HL-60 (cell line): ENCODE data around the gene GPC4.

Experiments used
- DNase-seq, 2 experiments: peaks; one replicate each; pipeline ENCODE4 v3.0.0-alpha.2; 2010 to 2020; ENCODE audit warnings: low read depth in 1 of 2, low spot score in 1 of 2
- H3K27ac ChIP-seq: fragments of 250-450 bp; sonication (Bioruptor Pico); replicated peaks from 2 replicates; pipeline ENCODE4 v1.5.1; 2020; ENCODE audit warnings: mild to moderate bottlenecking, moderate library complexity
- H3K27me3 ChIP-seq: fragments of 250-450 bp; sonication (Bioruptor Pico); 2 replicates; pipeline ENCODE4 v1.5.1; 2021; ENCODE audit warnings: mild to moderate bottlenecking, moderate library complexity; ENCODE audit not compliant: insufficient read depth, poor library complexity, severe bottlenecking
- H3K4me3 ChIP-seq: replicated peaks from 2 replicates; pipeline ENCODE4 v1.5.1; 2011; ENCODE audit warnings: mild to moderate bottlenecking, control low read depth, low read length; ENCODE audit not compliant: insufficient read depth
- GABPA ChIP-seq: IDR thresholded peaks from 2 replicates; pipeline ENCODE4 v1.6.1; 2012; ENCODE audit warnings: low read depth
- POLR2AphosphoS5 ChIP-seq: IDR thresholded peaks from 2 replicates; pipeline ENCODE4 v1.6.1; 2012; ENCODE audit warnings: low read depth
- SPI1 ChIP-seq: IDR thresholded peaks from 2 replicates; pipeline ENCODE4 v1.6.1; 2012; ENCODE audit warnings: low read depth, mild to moderate bottlenecking, borderline replicate concordance
- TF ChIP-seq, protein P1 (sequence below): IDR thresholded peaks from one replicate; pipeline ENCODE4 v1.5.1; 2011; ENCODE audit warnings: low read length, control low read depth, inconsistent platforms; ENCODE audit not compliant: insufficient read depth
- TF ChIP-seq, protein P2 (sequence below): IDR thresholded peaks from 2 replicates; pipeline ENCODE4 v1.6.1; 2012; ENCODE audit warnings: low read depth; ENCODE audit not compliant: insufficient replicate concordance

The GPC4 gene

DNA sequence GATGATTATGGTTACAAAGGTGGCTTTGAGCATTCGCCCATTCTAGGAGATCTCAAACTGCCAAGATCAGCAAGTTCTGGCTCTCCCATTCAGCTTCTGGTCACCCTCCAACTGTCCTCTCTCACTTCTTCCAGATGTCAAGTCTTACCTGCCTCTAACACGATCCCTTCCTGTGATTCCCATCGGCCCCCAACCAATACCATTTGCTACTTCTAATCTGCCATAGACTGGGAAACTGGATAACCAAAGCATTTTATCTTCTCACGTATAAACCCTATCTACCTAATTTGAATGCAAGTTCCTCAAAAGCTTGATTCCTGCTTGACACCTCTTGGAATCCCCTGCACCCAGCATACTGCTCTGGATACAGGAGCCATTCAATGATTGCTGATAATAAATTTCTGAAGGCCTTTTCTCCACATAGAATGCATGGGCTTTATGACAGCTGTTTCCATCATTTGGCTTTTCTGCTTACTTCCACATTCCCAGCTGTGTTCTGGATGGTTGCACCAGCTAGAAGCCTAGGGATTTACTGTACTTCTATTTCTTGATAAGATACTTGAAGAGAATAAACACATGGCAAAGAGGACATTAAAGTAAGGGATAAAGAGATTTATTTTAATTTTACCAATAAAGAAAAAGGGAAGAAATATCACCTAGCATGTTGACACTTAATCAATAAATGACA lies 9.6 kb downstream of the GPC4 start:
- no peak overlapping the region for H3K27ac ChIP-seq
- TF ChIP-seq SPI1: no peak
- TF ChIP-seq GABPA: no peak
- TF ChIP-seq POLR2AphosphoS5: no peak
- TF ChIP-seq, protein P1, sequence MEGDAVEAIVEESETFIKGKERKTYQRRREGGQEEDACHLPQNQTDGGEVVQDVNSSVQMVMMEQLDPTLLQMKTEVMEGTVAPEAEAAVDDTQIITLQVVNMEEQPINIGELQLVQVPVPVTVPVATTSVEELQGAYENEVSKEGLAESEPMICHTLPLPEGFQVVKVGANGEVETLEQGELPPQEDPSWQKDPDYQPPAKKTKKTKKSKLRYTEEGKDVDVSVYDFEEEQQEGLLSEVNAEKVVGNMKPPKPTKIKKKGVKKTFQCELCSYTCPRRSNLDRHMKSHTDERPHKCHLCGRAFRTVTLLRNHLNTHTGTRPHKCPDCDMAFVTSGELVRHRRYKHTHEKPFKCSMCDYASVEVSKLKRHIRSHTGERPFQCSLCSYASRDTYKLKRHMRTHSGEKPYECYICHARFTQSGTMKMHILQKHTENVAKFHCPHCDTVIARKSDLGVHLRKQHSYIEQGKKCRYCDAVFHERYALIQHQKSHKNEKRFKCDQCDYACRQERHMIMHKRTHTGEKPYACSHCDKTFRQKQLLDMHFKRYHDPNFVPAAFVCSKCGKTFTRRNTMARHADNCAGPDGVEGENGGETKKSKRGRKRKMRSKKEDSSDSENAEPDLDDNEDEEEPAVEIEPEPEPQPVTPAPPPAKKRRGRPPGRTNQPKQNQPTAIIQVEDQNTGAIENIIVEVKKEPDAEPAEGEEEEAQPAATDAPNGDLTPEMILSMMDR: no peak
- TF ChIP-seq, protein P2, sequence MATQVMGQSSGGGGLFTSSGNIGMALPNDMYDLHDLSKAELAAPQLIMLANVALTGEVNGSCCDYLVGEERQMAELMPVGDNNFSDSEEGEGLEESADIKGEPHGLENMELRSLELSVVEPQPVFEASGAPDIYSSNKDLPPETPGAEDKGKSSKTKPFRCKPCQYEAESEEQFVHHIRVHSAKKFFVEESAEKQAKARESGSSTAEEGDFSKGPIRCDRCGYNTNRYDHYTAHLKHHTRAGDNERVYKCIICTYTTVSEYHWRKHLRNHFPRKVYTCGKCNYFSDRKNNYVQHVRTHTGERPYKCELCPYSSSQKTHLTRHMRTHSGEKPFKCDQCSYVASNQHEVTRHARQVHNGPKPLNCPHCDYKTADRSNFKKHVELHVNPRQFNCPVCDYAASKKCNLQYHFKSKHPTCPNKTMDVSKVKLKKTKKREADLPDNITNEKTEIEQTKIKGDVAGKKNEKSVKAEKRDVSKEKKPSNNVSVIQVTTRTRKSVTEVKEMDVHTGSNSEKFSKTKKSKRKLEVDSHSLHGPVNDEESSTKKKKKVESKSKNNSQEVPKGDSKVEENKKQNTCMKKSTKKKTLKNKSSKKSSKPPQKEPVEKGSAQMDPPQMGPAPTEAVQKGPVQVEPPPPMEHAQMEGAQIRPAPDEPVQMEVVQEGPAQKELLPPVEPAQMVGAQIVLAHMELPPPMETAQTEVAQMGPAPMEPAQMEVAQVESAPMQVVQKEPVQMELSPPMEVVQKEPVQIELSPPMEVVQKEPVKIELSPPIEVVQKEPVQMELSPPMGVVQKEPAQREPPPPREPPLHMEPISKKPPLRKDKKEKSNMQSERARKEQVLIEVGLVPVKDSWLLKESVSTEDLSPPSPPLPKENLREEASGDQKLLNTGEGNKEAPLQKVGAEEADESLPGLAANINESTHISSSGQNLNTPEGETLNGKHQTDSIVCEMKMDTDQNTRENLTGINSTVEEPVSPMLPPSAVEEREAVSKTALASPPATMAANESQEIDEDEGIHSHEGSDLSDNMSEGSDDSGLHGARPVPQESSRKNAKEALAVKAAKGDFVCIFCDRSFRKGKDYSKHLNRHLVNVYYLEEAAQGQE: no peak
- no peaks in the 10 kb centered on the region for H3K27me3 ChIP-seq
- H3K4me3 ChIP-seq: no peak overlapping the region
- DNase-seq: no peak

DNA sequence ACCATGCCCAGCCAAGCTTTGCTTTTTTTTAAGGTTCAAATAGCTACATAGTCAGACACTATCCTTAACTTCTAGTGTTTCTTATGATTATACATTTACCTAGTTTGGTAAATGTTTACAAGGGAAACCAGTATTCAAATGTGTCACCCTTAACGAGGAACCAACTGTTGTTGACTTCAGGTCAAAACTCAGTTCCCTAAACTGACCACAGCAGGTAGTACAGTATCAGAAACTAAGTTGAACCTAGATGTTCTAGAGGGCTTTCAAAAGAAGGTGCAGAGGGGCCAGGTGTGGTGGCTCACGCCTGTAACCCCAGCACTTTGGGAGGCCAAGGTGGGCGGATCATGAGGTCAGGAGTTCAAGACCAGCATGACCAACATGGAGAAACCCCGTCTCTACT lies 11.3 kb downstream of the GPC4 start:
- Histone ChIP-seq H3K27ac (no peak overlapping the region), H3K27me3 (no peaks in the 10 kb centered on the region), H3K4me3 (no peak overlapping the region)
- TF ChIP-seq, protein P2: no peak
- TF ChIP-seq, protein P1: no peak
- TF ChIP-seq SPI1 (no peak), POLR2AphosphoS5 (no peak), GABPA (no peak)
- DNase-seq: no peak

DNA sequence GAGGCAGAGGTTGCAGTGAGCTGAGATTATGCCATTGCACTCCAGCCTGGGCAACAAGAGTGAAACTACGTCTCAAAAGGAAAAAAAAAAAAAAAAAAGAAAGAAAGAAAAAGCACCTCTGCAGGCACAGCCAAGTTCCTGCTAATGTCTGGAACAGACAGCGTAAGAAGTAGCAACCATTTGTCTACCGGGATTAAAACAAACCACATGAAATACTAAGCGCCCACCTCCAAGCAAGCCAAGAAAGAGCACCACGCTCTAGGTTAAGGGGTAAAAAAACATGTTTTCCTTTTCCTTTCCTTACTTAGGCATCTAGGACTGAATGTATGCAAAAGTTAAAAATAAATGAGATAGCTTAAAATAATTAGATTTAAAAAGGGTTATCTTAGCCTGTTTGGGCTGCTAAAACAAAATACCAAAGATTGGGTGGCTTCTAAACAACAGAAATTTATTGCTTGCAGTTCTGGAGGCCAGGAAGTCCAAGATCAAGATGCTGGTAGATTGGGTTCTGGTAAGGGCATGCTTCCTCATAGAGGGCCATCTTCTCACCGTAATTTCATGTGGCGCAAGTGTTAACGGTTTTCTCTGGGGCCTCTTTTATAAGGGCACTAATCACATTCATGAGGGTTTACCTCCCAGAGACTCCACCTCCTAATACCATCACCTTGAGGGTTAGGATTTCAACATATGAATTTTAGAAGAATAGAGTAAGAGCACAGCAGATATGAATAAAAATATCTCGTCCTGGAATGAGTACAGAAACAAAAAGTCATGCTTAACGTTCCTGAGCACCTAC lies 12.3 kb downstream of the GPC4 start:
- Histone ChIP-seq H3K27ac (no peak overlapping the region), H3K4me3 (no peak overlapping the region), H3K27me3 (no peaks in the 10 kb centered on the region)
- no peak for DNase-seq
- no peak for TF ChIP-seq POLR2AphosphoS5
- TF ChIP-seq, protein P2: no peak
- TF ChIP-seq, protein P1: no peak
- TF ChIP-seq GABPA: no peak
- TF ChIP-seq SPI1: no peak
